OCI-M2 (cell line): ENCODE results near the gene CTNND2.
"Not testable (repeated sequence)": the region's sequence is repeated elsewhere in the genome, so short reads cannot be mapped to it uniquely, and the experiment has no call there.

Experiments used
- DNase-seq: peaks from one replicate; lab custom pipeline; 2025; ENCODE audit not compliant: unreplicated experiment; lab: John Stamatoyannopoulos, UW

CTNND2 gene

DNA sequence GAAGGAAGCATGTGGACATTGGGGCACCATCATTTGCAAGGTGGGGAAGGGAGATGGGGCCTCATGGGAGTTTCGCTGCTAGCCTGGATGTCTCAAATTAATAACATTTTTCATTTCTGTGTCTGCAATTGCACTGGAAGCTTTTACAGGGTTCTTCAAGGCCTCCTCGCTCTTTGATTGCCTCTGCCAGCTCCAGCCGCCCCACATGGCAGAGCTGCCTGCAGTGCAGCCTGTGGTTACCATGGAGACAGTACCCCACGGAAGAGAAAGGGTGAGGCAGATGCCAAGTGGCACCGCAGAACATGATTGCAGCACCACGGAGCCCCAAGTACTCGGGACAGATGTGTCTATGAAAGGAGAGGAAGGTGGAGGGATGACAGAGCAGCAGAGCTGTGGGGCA lies 25.4 kb downstream of the CTNND2 start:
- DNase-seq = no peak

DNA sequence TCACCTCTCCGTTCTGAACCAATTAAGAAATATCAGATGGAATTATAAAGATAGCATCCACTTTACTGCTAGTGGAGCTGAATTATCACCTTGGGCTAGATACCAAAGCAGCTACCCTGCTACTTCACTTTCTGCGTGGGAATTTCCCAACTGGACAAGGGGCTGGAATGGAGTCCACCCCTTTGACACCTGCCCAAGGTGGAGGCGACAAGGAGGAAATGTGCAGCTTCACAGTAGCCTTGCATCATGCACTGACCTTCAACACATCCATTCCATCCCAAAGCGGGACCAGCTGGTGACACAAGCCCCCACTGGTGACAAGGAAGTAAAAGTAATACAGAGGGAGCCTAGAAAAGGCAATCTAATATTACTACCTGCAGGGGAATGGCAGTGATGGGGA lies 30.7 kb downstream of the CTNND2 start:
- no peak for DNase-seq

DNA sequence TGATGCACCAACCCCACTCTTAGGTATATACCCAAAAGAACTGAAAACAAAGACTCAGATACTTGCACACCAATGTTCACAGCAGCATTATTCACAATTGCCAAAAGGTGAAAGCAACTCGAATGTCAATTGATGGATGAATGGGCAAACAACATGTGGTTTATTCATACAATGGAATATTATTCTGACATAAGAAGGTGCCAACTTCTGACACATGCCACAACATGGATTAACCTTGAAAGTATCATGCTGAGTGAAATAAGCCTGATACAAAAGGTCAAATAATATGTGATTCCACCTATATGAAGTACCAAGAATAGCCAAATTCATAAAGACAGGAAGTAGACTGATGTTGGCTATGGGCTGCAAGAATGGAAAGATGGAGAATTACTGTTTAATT lies 35.0 kb downstream of the CTNND2 start:
- DNase-seq = no peak

DNA sequence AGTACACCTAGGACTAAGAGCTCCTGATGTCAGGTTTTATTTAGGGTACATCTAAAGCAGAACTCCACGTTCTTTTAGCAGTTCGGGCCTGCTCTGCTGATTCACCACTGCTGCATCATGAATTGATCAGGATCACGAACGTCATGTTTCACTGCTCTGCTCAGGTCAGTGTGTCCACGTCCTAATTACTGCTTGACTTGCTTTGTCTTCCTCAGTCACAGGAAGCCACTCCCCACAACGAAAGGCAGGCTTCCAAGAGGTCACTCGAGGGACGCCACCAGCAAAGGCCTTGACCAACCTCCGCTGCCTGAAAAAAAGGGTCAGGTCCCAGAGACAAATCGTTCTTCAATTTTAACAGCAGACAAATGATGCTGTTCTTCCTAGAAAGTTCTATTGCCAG lies 40.3 kb downstream of the CTNND2 start:
- DNase-seq = no peak

DNA sequence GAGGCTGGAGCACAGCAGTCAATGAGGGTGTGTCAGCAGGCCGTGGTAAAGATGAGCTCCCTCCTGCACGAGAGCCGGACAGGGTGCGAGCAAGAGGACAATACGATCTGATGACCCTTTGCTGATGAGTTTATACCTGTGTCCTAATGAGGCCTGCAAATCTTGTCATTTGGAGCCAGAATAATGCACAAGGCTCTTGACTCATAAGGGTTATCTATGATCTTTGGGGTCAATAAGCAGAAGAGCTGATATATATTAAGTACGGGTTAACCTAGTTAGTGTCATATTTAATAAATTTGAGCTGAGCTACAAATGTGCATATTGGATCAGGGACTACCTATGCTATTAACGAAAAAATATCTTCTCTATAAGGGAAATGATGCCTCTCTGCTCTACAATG lies 46.9 kb downstream of the CTNND2 start:
- DNase-seq = no peak

DNA sequence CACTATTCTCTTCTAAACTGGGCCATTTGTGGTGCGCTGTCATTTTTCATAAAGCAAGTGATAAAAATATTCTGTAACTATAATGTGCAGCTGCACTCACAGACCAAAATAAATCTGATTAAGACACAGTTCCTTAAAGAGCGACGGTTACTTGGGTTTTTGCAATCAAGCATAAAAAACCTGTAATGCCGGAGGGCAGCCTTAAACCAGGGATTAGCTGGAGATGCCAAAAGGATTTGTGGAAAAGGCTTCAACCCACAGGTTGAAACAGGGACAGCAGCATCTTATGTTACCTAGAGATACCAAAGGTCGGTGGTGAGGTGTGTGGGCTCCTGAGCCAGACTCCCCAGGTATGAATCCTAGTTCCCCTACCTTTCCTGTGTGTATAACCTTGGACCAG lies 49.3 kb downstream of the CTNND2 start:
- DNase-seq = no peak

DNA sequence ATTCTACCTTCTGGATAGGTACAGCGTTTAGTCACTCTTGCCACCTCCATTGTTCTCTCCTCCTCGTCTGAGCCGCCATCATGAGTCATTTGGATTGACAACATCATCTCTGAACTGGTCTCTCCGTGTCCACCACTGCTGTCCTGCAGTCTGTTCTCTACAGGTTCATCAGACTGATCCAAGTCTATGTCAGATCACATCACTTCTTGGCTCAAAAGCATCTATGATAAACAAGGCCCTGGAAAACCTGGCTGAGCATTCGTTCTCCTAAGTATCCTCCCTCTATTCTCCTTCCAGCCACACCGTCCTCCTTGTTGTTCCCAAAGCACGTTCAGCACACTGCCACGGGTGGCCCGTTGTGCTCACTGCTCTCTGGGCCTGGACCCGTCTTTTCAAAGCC lies 50.5 kb downstream of the CTNND2 start:
- no peak for DNase-seq

DNA sequence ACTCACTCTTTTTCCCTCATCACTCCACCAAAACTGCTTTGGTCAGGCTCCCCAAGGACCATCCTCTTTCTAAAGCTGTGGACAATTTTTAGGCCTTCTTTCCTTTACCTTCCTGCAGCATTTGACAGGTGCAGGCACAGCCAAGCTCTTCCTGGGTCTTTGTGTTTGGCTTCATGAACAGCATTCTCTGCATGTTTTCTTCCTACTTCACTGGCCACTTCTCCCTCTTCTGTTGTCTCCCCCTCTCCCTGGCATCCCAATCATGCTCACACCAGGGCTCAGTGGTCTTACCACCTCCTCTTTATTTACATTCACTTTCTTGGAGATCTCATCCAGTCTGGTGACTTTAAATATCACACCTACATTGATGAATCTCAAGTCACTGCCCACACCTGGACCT lies 51.1 kb downstream of the CTNND2 start:
- DNase-seq = no peak

DNA sequence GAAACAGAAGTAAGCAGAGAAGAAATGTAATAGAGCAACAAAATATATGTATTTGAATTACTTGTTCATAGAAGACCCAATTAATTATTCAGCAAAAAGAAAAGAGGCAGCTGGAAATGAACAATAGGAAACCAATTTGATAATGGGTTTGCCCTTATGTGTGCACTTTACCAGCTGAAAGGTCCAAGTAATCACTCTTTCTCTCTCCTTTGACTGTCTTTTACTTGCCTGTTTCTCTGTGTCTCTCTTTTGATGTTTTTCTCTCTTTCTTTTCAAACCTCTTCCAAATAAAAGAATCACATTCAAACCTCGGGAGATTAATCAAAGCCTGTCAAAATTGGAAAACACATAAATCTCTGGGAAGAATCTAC lies 51.5 kb downstream of the CTNND2 start:
- DNase-seq = no peak

DNA sequence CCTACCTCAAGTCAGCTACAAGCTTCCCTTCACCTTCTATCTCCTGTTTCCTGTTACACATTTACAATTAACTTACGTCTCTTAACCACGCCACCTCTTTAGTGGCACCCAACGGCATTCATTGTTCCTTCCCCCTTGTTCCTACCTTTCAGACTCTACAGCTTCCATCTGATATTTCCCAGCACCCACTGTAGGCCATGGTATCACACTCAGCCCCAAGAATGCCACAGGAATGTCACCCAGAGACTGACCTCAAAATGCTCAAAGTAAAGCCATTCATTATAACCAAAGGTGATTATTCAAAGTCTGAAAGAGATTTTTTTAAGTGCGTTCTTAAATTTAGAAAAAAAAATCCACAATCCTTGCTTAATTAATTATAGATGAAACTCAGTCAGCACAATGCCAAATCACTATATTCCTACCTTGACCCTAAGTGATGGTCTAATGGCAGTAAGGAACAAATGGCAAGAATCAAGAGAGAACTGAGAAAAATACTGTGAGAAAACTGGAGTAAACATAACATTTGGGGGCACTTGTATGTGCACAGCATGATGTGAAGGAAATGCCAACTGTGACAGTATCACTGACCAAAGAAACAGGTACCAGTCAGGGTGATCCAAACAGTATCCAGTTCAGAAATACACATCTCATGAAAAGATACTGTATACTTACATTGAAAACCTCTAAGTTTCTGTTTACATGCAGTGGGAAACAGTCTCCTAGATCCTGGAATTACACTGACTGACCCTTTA lies 52.1 kb downstream of the CTNND2 start:
- DNase-seq = no peak

DNA sequence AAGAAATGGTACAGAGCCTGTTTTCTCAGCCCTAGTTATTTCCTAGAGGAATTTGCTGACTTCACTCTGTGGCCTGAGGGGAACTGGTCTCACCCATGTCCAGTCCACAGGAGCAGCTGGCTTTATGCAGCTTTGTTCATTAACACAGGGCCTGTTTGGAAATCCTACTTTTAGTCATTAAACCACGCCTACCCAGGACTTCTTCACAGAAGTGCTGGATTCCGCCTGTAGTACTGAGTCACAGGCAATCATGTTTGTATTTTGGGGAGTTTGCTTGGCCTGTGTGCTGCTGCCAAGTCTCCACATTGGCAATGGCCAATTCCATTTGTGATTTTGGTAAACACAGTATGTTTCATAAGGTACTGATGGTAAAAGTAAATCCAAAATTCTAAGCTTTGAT lies 52.8 kb downstream of the CTNND2 start:
- DNase-seq = no peak

DNA sequence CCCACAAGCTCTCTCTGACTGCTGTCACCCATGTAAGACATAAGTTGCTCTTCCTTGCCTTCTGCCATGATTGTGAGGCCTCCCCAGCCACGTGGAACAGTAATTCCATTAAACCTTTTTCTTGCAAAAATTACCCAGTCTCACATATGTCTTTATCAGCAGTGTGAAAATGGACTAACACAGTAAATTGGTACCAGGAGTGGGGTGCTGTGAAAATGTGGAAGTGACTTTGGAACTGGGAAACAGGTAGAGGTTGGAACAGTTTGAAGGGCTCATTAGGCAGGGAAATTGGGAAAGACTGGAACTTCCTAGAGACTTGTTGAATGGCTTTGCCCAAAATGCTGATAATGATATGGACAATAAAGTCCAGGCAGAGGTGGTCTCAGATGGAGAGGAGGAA lies 75.7 kb downstream of the CTNND2 start:
- not testable (repeated sequence) for DNase-seq

DNA sequence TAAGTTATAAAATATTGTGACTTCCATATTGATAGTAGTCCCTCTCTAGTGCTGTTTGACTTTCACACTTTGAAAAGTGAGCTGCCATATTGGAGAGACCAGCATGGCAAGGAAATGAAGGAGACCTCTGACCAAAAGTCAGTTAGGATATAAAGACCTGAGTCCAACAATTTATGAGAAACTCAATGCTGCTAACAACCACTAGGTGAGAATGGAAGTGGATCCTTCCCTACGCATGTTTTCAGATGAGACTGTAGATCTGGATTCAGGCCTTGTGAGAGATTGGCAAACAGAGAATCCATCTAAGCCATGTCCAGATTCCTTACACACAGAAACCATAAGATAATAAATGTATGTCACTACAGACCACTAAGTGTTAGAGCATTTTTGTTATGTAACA lies 81.6 kb downstream of the CTNND2 start:
- DNase-seq = no peak

DNA sequence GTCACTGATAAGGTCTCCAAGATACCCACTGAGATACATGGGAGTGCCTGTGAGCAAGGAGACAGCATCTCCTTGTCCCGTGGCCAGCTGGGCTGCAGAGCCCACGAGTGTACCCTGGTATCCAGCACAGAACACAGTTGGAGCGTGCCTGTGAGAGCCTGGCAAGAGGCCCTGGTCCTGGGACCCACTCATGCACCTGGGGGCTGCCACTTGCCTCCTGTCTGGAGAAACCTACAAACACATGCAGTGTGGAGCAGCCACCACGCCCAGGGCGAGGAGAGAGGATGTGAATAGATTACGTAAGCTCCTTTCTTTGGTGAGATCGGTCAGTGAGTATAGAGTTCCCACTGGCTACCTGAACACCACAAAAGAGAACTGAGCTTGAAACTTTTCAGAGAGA lies 88.3 kb downstream of the CTNND2 start:
- DNase-seq = no peak

DNA sequence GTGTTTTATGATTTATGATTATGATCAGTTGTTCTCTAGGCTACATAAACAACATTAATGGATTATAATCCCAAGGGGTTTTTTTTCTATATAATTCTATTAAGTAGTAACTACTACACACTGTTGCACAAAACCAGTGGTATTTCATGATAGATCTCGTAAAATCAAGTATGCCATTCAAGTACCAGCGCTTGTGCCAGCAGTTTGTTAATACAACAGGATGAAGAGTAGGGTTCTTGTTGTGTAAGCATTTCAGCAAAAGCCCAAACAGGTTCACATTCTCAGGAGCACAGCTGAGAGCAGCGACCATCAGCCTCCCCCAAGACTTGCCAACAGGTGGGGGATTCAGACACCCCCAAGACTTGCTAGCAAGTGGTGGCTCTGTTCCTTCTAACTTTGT lies 88.8 kb downstream of the CTNND2 start:
- no peak for DNase-seq

DNA sequence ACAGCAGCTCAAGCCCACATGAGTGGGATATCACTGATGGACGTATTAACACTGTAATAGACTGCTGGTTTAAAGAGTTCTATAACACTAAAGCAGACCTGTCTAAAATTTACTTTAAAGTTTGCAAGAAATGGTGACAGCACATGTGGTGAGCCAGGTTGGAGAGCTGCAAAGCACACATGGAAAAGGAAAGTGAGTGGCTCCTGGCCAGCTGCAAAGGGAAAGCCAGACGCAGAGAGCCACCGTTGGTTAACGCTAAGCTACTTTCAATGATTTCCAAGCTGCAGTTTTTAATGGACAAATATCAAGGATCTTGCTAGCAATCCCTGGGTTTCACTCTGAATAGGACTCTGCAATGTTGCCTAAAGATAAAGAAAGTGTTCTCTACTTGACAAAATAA lies 89.9 kb downstream of the CTNND2 start:
- no peak for DNase-seq

DNA sequence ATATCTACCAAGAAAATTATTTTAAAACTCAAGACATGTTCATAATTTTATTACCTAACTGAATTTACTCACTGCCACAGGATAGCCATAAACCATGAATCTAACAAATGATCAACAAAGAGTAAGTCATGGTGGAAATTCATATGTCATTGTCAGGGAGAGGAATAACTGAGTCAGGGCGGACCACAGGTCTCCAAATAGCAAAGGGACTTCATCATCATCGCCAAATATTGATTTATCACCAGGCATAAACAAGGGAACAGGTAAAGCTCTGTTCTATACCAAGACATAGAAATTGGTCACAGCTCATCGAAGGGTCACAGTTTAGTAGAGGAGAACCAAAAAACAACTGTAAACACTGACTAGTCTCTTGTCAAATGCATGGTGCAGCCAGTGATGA lies 94.8 kb downstream of the CTNND2 start:
- no peak for DNase-seq

DNA sequence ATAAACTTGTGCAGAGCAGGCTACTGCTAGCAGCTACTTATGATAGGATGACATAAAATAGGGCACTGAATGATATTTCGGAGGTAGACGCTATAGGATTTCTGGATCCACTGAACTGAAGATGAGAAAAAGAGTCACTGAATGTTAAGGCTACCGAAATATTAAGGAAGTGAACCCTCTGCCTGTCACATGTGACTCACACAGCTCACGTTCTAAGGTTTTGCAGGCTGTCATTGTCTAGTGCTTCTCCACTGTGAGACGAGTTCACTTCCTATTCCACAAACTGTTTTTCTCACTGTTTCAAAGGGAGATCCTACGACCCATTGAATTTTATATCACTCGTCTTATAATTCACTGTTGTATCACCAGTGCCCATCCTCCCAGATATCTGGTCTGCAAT lies 100.8 kb downstream of the CTNND2 start:
- no peak for DNase-seq

DNA sequence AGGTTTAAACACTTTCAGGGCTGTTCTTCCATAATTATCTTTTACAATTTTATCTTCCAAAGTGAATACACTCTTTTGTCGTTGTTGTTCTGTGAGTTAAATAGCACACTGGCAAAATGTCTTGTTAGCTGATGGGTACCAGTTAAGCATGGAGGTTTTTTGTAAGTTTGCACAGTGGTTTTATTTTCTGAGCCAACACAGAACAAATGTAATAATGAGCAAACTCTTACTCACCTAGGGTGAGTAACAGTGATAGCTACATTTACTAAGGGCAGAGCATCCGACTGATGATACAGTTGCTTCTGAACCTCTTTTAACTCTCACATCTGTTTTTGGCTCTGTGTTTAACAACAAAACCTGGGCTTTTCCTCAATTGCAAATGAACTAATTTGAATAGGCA lies 103.2 kb downstream of the CTNND2 start:
- DNase-seq = no peak

DNA sequence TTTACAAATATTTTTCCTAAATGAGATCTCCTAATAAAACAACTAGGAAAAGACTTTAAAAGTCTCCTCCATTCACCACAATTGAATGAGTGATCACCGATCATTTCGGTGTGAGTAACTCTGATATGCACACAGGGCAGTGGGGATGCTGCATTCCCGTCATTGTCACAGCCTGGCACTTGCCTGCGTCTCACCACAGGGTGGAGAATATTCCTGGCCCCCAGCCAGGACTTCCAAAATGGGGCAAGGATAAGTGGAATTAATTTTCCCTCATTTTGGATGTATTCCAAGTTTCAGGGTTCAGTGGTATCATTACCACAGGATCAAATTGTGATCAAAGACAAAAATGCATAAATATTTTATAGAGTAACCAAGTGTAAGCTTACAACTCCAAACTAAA lies 107.1 kb downstream of the CTNND2 start:
- DNase-seq = no peak

DNA sequence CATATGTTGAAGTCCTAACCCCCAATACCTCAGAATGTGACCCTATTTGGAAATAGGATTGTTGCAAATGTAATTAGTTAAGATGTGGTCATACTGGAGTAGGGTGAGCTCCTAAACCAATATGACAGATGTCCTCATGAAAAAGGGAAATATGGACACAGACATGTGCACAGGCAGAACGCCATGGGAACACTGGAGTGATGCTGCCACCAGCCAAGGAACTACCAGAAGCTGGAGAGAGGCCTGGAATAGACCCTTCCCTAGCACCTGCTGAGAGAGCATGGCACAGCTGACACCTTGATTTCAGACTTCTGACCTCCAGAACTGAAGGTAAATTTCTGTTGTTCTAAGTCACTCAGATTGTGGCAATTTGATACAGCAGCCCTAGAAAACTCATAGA lies 110.8 kb downstream of the CTNND2 start:
- no peak for DNase-seq

DNA sequence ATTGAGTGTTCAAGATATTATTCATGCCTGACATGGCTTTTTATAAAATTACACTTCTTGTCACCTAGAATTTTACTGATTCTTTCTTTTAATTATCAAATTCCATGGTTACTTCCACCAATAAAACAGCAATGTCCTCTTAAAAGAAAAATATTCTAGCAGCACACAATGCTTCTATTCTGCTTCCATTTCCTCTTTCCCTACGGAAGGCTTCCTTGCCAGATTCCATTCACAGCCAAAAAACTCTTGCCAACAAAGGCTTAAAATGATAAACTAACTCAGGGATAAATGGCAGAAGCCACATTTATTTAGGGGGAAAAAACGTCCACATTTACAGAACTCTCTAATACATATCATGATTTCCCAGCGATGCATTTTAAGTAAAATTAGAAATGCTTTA lies 111.6 kb downstream of the CTNND2 start:
- DNase-seq = no peak

DNA sequence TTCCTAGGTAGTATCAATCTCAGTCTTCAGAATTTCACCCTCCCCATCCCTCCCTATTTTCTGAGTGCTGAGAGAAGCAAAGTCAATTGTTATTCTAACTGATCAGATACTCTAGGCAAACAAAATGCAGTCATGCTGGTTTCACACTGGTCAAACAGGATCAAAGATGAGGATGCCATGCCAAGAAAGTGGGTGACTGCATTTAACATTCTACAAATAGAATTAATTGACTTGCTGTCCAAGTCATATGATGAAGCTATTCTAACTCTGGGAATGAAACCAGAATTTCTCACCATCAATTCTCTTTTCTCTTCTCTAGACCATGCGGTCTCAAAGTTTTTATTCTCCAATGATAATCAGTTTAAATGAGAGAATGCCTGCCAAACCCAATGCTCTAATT lies 112.5 kb downstream of the CTNND2 start:
- DNase-seq = no peak

DNA sequence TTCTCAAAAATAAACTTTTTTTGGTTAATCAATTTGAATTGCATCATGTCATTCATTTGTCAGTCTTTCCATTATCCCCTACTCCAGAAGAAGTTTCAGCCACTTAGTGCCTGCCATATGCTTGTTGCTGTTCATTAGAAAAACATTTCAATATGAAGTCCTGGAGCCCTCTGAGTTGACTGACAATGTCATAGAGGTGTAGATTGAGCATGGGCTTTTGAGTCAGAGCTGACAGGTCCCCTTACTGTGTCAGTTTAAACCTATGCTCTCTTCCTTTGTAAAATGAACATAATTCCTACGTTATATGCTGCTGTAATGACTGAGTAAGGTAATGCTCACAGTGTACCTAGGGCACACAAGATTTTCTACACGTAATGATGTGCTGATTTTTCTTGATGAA lies 114.0 kb downstream of the CTNND2 start:
- DNase-seq = no peak
